ENCODE measurements around the gene TERC. TPM values are rescaled to one million over a fixed set of nuclear protein-coding genes. Genes with fewer than 3 reads are reported as not detected.

TERC gene
- total RNA-seq, 1 donor from 2014 or later = 346 TPM

GRCh38 chr3:169764312-169764881 lies 463 bp downstream of the TERC start:
- H3K36me3 ChIP-seq (ENCODE audit: control insufficient read depth, insufficient read depth, low read length) = no peaks in the 10 kb centered on the region
- TF ChIP-seq, protein P1, sequence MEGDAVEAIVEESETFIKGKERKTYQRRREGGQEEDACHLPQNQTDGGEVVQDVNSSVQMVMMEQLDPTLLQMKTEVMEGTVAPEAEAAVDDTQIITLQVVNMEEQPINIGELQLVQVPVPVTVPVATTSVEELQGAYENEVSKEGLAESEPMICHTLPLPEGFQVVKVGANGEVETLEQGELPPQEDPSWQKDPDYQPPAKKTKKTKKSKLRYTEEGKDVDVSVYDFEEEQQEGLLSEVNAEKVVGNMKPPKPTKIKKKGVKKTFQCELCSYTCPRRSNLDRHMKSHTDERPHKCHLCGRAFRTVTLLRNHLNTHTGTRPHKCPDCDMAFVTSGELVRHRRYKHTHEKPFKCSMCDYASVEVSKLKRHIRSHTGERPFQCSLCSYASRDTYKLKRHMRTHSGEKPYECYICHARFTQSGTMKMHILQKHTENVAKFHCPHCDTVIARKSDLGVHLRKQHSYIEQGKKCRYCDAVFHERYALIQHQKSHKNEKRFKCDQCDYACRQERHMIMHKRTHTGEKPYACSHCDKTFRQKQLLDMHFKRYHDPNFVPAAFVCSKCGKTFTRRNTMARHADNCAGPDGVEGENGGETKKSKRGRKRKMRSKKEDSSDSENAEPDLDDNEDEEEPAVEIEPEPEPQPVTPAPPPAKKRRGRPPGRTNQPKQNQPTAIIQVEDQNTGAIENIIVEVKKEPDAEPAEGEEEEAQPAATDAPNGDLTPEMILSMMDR (IDR thresholded peaks at IDR 0.05; ENCODE audit: insufficient read depth, low read length, severe bottlenecking) = no peak
- DNase-seq (ENCODE audit: low read depth) = peak; percentile 37
- H3K4me3 ChIP-seq (ENCODE audit: low read depth, low read length) = peak overlapping the region; percentile 87
- no peak for FAIRE-seq
- H3K27me3 ChIP-seq (ENCODE audit: control insufficient read depth, insufficient read depth, low read length) = no peaks in the 10 kb centered on the region

DNA sequence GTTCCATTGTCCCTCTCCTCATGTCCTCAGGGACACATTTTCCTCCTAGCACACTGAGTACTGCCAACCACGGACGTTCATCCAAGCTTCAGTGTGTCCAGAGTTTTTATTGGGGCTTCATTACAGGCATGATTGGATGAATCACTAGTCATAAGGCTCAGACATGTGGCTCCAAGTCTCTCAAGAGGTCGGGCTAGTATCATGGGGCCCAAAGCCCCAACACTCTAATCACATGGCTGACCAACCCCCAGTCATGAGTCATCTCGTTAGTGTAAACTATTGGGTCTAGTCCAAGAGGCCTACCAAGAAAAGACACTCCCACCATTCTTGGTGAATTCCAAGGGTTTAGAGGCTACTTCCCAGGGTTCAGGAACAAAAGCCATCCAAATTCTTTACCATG lies 4.4 kb downstream of the TERC start:
- Histone ChIP-seq H3K27me3 (ENCODE audit: control insufficient read depth, insufficient read depth, low read length) (no peaks in the 10 kb centered on the region), H3K4me3 (ENCODE audit: low read depth, low read length) (no peak overlapping the region), H3K36me3 (ENCODE audit: control insufficient read depth, insufficient read depth, low read length) (no peaks in the 10 kb centered on the region)
- TF ChIP-seq, protein P1 (IDR thresholded peaks at IDR 0.05; ENCODE audit: insufficient read depth, low read length, severe bottlenecking) = no peak
- DNase-seq (ENCODE audit: low read depth) = peak; percentile 46
- FAIRE-seq = no peak

- Histone ChIP-seq H3K27me3 (ENCODE audit: control insufficient read depth, insufficient read depth, low read length) (no peaks in the 10 kb centered on the region), H3K36me3 (ENCODE audit: control insufficient read depth, insufficient read depth, low read length) (no peaks in the 10 kb centered on the region), H3K4me3 (ENCODE audit: low read depth, low read length) (no peak overlapping the region)
- DNase-seq (ENCODE audit: low read depth) (peak; percentile 95), FAIRE-seq (no peak)
- TF ChIP-seq, protein P1 (IDR thresholded peaks at IDR 0.05; ENCODE audit: insufficient read depth, low read length, severe bottlenecking) = no peak
These were observed 5.6 kb downstream of the TERC start for GRCh38 chr3:169759256-169759655.

DNA sequence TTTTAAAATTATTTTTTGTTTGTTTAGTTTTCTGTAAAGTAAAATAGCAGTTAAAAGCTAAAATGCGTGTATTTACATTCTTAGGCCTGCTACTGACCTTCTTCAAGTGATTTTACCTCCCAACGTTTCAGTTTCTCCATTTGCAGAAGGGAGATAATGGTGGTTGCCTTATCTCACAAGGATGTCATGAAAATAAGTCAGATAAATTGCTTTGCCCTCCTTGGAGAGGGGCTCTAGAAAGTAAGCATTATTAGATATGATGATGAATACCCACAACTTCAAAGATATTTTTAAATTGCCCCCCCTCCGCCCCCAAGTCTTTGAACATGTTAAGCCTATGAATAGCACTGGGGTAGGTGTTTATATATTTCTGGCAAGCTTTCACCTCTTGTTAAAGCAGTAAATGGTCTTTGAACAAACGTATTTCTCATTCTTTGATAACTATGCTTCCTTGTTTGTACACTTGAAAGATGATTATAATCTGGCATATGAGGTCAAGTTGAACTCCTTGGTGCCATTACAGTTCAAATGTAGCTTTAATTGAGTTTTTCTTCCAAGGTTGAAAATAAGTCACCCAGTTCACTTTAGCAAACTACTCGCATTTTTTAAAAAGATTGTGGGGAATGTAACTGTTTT lies 6.4 kb downstream of the TERC start:
- H3K36me3 ChIP-seq (ENCODE audit: control insufficient read depth, insufficient read depth, low read length) = no peaks in the 10 kb centered on the region
- H3K27me3 ChIP-seq (ENCODE audit: control insufficient read depth, insufficient read depth, low read length) = no peaks in the 10 kb centered on the region
- FAIRE-seq (no peak), DNase-seq (ENCODE audit: low read depth) (no peak)
- H3K4me3 ChIP-seq (ENCODE audit: low read depth, low read length) = no peak overlapping the region
- TF ChIP-seq, protein P1 (IDR thresholded peaks at IDR 0.05; ENCODE audit: insufficient read depth, low read length, severe bottlenecking) = no peak

- no peak overlapping the region for H3K4me3 ChIP-seq (ENCODE audit: low read depth, low read length)
- DNase-seq (ENCODE audit: low read depth) (peak; percentile 95), FAIRE-seq (no peak)
- H3K27me3 ChIP-seq (ENCODE audit: control insufficient read depth, insufficient read depth, low read length) = no peaks in the 10 kb centered on the region
- H3K36me3 ChIP-seq (ENCODE audit: control insufficient read depth, insufficient read depth, low read length) = no peaks in the 10 kb centered on the region
- TF ChIP-seq, protein P1 (IDR thresholded peaks at IDR 0.05; ENCODE audit: insufficient read depth, low read length, severe bottlenecking) = no peak
These were observed 9.4 kb downstream of the TERC start for GRCh38 chr3:169755488-169755887.

DNA sequence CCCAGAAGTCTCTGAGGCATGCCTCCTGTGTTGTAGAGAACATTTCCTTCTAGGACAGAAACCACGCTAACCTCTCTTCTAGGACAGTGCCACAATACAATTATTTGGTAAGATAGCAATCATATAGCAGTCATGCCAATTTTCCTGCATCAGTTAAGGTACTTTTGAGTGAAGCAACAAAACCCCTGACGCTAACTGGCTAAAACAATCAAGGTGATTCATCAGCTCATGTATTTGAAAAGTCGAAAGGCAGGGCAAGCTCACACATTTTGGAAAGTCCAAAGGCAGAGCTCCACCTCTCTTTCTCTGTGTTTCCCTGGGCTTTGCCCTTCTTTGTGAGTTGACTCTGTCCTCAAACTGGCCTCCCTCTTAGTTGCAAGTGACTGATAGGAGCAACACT lies 10.1 kb downstream of the TERC start:
- H3K4me3 ChIP-seq (ENCODE audit: low read depth, low read length) = no peak overlapping the region
- no peaks in the 10 kb centered on the region for H3K36me3 ChIP-seq (ENCODE audit: control insufficient read depth, insufficient read depth, low read length)
- no peaks in the 10 kb centered on the region for H3K27me3 ChIP-seq (ENCODE audit: control insufficient read depth, insufficient read depth, low read length)
- FAIRE-seq (no peak), DNase-seq (ENCODE audit: low read depth) (peak; percentile 93)
- TF ChIP-seq, protein P1 (IDR thresholded peaks at IDR 0.05; ENCODE audit: insufficient read depth, low read length, severe bottlenecking) = no peak

All from bronchial epithelial cell (primary cell).